ENCODE results near the gene GLIS1.

- TF ChIP-seq CTCF (IDR thresholded peaks at IDR 0.05; ENCODE audit: low read depth, low read length) = no peak
- no peak for TF ChIP-seq MAX (IDR thresholded peaks at IDR 0.05; ENCODE audit: low read depth, low read length)
- TF ChIP-seq POLR2A (IDR thresholded peaks at IDR 0.05; ENCODE audit: extremely low read depth, insufficient read length) = no peak
- no peak for TF ChIP-seq MYC (IDR thresholded peaks at IDR 0.05; ENCODE audit: low read depth, low read length)
These were observed 76.0 kb downstream of the GLIS1 start for GRCh38 chr1:53662951-53663350.

Data from NB4 (cell line).